ENCODE data around the gene METRN.

METRN gene

DNA sequence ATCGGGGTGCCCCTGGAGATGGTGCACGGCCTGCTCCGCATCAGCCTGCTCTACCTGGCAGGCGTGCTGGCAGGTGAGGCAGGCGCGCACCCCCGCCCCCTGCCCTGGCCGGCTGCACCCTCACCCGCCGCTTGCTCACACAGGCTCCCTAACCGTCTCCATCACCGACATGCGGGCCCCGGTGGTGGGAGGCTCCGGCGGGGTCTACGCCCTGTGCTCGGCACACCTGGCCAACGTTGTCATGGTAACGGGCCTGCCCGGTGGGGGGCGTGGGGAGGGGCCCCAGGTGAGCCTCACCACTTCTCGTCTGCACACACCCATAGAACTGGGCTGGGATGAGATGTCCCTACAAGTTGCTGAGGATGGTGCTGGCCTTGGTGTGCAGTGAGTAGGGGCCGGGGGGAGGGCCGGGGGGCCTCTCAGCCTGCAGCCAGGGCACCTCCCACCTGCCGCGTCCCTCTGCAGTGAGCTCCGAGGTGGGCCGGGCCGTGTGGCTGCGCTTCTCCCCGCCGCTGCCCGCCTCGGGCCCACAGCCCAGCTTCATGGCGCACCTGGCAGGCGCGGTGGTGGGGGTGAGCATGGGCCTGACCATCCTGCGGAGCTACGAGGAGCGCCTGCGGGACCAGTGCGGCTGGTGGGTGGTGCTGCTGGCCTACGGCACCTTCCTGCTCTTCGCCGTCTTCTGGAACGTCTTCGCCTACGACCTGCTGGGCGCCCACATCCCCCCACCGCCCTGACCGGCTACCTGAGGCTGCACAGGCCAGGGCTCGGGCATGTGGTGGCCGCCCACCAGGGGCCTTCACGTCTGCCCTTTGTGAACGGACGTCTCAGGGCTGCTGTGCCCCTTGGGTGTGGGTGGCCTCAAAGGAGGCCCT, 37.4 kb upstream of the METRN start:
- DNase-seq (ENCODE audit: low read depth) = no peak

DNA sequence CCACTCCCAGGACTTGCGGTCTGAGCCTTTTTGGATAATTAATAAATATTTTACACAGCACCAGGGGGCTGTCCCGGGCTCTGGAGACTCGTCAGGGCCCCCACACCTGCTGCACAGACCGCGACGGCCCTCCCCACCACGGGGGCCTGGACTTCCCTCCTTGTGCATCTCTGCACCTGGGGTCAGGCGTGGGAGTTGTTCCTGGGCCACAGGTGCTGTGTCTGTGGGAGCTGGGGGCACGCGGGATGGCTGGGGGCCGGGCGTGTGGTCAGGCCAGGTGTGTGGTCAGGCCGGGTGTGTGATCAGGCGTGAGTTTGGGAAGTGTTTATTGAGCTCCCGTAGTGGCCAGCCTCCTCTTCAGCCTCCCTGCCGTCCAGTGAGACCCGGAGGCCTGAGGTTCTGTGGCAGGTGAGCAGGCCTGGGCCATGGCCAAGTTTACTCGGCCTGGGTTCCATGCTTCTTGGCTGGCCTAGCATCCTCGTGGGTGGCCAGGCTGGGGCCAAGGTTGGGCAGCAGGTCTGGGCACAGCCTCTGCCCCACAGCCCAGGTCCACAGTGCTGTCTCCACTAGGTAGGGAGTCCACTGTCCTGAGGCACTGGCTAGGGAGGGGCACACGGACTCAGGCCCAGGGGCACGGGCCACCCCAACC, 36.6 kb upstream of the METRN start:
- no peak for DNase-seq (ENCODE audit: low read depth)

DNA sequence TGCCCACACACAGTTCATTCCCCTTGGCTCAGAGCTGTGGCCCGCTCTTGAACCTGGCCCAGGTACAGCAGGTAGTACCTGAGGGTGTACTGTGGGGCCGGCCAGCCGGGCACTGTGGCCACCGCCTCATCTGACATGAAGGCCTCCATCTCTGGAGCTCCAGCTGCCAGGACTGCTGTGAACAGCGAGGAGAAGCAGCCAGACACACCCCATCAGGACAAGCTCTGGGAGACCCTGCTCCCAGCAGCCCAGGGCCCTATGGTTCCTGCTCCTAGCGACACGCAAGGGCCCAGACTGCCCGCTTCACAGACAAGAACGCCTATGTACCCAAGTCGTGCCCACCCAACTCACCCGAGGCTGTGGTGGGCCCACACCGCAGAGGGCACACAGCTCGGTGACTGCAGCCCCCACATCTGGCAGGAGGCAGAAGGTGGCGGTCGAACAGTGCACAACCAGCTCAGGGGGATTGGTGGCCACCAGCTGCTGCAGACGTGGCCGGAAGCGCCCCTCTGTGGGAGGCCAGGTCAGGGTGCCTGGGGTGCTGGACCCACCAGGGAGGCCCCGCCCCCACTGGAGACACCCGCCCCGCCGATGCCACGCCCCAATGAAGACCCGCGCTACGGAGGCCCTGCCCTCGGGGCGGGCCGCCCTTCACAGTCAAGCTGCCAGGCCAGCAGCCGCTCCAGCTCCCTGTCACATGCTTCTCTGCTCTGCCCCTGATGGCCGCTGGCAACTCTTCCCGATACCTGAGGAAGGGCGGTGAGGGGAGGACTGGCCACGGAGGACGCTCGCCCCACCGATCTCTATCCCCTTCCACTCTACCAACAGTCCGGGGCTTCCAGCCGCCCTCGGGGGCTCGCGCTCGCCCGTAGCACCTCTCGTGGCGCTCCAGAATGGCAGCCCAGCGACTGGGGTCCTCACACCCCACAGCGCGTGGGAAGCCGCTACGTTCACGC, 35.8 kb upstream of the METRN start:
- peak; percentile 35 for DNase-seq (ENCODE audit: low read depth)

DNA sequence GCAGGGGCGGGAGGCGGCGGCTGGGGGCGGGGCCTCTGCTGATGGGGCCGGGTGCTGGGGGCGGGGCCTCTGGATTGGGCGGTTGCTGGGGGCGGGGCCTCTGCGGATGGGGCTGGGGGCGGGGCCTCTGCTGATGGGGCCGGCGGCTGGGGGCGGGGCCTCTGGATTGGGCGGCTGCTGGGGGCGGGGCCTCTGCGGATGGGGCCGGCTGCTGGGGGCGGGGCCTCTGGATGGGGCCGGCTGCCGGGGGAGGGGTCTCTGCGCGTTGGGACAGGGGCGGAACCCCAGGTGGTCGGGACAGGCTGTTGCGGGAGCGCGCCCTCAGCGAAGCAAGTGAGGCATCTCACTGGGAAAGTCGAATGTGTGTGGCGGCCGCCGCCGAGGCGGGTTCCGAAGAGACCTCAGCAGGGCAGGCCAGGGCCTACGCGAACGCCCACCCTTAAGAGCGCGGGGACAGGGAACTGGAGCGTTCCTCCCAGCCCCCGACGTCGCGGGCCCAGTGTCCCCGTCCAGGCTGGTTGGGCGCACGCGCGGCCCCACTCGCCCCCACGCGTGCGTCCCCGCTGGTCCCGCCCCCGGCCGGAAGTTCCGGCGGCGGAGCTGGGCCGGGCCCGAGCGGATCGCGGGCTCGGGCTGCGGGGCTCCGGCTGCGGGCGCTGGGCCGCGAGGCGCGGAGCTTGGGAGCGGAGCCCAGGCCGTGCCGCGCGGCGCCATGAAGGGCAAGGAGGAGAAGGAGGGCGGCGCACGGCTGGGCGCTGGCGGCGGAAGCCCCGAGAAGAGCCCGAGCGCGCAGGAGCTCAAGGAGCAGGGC, 34.9 kb upstream of the METRN start, which contains the start of gene STUB1:
STUB1 (plus strand) TSS at position 597 of the 811 bp plus-strand sequence; CDS start at position 713, 116 bp downstream.
- peak; percentile 82 for DNase-seq (ENCODE audit: low read depth)

DNA sequence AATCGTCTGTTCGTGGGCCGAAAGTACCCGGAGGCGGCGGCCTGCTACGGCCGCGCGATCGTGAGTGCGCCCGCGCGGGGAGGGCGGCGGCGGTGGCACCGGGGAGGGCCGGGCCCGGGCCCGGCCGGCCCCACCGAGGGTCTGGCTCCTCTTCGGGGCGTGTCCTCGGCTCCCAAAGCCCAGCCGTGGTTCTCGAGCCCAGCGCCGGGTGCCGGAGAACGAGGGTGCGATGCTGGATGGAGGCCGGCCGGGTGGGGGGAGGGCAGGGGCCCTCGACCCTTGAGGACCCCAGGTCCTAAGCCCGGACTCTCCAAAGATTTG, 34.3 kb upstream of the METRN start:
- DNase-seq (ENCODE audit: low read depth) = no peak

DNA sequence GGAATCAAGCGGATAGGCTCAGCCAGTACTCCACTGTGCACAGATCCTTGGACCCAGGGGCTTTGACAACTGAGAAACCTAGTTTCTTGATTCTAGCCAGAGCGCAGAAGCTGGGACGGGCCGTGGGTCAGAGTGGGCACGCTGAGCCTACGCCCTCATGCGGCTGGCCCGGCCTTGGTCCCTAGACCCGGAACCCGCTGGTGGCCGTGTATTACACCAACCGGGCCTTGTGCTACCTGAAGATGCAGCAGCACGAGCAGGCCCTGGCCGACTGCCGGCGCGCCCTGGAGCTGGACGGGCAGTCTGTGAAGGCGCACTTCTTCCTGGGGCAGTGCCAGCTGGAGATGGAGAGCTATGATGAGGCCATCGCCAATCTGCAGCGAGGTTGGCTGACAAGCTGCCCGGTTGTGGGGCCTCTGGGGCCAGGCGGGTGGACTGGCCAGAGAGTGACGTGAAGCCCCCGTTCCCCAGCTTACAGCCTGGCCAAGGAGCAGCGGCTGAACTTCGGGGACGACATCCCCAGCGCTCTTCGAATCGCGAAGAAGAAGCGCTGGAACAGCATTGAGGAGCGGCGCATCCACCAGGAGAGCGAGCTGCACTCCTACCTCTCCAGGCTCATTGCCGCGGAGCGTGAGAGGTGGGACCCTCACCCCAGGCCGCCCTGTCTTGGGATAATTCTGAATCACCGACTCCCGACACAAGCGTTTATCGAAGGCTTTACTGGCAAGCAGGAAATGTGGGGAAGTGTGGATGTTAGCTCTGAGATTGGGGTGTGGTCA, 33.8 kb upstream of the METRN start:
- DNase-seq (ENCODE audit: low read depth) = no peak

DNA sequence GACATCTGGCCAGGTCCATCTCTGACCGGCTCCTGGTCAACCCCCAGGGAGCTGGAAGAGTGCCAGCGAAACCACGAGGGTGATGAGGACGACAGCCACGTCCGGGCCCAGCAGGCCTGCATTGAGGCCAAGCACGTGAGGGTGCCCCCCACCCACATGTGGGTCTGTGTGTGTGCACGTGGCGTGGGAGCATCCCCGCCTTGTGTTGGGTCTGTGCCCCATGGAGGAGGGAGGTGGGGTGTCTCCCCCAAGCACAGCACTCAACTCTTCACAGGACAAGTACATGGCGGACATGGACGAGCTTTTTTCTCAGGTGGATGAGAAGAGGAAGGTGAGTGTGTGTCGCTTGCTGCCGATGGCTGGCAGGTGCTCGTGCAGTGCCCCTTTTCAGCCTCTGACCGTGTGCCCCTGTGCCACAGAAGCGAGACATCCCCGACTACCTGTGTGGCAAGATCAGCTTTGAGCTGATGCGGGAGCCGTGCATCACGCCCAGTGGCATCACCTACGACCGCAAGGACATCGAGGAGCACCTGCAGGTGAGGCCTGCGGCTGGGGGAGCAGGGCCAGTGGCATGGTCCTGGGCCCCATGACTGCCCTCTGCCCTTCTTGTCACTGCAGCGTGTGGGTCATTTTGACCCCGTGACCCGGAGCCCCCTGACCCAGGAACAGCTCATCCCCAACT, 33.0 kb upstream of the METRN start:
- DNase-seq (ENCODE audit: low read depth) = no peak

DNA sequence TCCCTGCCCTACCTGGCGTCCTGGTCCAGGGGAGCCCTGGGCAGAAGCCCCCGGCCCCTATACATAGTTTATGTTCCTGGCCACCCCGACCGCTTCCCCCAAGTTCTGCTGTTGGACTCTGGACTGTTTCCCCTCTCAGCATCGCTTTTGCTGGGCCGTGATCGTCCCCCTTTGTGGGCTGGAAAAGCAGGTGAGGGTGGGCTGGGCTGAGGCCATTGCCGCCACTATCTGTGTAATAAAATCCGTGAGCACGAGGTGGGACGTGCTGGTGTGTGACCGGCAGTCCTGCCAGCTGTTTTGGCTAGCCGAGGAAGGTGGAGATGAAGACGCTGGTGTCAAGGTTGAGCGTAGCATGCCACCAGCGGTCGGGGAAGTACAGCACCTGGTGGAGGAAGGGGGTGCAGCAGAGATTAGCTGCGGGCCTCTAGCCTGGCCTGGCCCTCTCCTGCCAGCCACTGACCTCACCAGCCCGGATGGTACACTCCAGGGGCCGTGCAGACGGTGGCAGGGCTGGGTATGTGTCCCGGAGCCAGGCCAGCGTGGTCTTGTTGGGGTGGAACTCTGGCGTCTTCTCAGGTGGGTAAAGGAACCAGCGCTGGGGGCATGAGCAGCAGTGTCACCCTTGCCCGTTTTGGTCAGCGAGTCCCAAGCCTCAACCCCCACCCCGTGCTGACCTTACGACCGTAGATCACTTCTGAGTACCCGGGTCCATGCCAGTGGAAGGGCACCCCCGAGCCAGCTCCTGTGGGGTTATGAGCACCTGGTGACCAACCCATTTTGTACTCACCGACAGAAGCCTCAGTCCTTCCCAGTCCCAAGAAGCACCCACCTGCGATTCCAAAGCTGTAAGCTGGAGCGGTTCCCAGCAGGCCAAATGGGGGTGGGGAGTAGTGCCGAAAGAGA, 32.2 kb upstream of the METRN start:
- DNase-seq (ENCODE audit: low read depth) = no peak

DNA sequence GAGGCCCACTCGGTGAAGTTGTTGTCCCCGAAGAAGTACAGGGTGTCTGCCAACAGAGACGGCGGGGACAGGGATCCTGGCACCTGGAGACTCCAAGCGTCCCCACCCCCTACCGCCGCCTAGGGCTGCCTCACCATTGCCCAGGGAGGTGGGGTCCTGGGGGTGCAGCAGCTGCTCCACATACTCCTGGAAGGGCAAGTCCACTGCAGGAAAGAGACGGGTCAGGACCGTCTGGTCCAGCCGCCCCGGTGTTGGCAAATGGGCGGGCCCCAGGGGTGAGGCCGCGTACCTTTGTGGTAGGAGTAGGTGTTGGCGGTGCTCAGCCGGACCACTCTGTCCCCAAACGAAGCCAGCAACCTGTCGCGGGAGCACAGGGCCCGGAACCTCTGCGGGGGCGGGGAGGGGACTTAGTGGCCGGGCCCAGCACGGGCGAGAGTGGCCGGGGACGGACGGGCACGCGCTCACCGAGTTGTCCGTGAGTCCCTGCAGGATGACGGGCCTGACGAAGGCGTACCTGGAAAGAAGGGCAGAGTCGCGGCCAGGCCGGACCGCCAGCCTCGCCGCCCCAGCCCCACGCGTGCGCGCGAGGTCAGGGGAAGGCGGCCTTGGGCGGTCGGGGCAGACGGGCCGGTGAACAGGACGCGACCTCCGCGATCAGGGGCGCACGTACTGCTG, 31.4 kb upstream of the METRN start:
- no peak for DNase-seq (ENCODE audit: low read depth)

DNA sequence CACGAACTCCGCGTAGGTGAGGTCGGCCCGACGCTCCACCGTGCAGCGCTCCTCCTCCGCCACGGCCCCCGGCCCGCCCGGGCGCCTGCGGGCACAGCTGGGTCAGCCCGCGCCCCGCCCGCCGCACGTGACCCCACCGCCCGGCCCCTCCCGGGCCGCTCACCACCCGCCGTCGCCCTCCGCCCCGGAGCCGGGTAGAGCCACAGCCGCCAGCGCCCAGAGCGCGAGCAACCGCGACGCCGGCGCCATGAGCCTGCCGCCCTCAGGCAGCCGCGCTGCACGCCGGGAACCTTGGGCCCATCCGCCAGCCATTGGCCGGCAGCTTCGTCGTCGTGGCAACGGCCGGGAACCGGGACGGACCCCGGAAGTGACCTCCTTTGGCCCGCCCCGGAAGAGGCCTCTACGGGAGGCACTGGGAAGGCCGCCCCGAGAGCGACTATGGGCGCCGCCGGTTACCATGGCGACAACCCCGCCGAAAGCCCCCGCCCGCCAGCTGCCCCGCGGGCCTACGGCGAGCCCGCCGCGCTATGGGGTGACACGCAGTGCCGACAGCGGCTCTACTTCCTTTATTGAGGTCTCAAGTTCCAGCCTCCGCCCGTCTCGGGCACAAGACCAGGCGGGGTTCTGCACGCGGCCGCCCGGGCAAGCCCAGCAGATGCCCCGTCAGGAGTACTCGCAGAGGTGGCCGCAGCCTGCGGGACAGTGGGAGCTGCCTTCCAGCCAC, 30.7 kb upstream of the METRN start, which contains the start of gene JMJD8:
JMJD8 (minus strand) TSS at position 264 of the 724 bp plus-strand sequence; CDS start at position 249, 15 bp downstream.
- peak; percentile 95 for DNase-seq (ENCODE audit: low read depth)

DNA sequence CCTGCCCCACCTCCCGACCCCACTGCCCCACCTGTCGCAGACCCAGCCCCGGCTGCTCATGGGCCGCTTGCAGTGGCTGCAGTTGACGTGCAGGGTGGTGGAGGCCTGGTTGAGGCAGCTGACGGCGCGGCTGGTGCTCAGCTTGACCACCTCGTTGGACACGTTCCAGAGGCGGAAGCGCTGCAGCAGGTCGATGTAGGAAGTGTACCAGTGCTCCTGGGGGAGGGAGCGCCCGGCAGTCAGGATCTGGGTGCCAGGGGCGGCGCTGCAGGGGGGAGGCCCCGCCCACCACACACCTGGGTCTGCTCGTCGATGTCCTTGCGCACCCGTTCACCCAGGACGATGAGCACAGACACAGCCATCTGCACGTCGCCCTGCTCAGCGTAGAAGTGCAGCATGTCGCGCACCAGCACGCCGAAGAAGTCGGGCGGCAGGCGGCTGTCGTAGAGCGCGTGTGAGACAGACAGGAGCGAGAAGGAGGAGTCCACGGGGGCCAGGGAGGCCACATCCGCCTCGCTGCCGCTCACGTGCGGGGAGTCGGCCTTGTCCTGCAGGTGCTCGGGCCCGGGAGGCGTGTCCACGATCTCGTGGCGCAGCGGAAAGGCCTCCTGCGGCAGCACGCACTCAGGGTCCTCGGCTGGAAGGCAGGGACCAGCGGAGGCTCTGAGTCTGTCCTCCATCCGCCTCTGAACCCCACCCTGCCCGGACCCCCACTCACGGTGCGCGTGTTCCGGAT, 29.8 kb upstream of the METRN start:
- no peak for DNase-seq (ENCODE audit: low read depth)

DNA sequence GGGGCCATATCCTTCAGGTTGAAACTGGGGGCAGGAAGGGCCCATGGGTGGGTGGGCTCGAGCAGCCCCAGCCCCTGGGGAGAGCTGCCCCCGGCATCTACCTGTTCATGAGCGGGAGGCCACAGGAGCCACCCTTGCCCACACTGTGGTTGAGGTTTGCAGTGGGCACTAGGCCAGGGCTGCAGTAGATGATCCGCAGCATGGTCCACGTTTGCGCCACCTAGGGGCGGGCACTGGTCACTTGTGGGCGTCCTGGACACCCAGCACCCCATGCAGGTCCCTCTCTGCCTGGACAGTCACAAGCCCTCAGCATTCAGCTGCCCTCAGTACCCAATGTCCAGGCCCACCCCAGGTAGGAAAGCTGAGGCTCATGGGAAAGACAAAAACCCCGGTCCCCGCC, 29.0 kb upstream of the METRN start:
- DNase-seq (ENCODE audit: low read depth) = no peak

DNA sequence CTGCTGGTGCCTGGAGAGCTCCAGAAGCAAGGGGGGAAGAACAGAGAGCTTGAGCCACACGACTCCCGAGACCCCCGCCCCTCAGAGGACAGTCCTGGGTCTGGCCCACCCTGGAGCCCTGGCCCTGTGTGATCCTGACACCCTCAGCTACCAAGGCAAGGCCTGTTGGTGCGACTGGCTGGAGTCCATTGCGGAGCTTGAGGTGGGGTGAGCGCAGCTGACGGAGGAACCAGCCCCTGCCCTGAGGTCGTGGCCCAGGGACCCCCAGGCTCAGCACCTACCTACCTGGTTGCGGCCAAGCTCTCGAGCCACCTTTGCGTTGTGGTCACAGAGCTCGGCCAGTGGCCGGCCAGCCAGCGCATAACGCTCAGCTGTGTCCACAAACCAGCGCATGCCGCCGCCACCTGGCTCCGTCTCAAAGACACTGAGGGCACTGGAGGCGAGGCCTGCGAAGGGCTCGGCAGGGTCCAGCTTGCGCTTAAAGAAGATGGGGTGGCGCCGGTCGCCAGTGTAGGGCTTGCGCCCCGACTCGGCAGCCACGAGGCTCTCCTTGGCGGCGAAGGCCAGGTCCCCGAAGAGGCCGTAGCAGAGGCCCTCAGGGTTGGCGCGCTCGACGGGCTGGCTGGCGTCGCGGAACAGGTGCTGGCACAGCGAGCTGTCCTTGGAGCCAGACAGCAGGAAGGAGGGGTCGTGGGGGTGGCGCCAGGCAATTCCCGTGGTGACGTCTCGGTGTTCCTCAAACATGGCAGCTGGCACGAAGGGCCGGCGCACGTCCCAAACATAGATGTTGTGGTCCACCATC, 28.3 kb upstream of the METRN start:
- no peak for DNase-seq (ENCODE audit: low read depth)

DNA sequence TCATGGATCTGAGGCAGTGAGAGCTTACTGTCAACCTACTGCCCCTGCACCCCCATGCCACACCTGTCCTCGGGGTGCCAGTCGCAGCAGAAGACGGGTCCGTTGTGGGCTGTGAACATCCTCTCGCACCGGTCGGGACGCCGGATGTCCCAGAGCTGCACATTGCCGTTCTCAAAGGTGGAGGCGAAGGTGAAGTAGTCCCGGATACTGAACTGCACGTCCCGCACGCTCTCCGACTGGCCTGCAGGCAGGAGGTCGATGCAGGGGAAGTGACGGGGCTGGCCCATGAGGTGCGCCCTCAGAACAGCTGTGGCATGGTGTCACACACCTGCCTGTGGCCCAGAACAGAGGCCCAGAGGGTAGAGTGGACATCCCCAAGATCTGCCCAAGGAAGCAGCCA, 27.4 kb upstream of the METRN start:
- no peak for DNase-seq (ENCODE audit: low read depth)

DNA sequence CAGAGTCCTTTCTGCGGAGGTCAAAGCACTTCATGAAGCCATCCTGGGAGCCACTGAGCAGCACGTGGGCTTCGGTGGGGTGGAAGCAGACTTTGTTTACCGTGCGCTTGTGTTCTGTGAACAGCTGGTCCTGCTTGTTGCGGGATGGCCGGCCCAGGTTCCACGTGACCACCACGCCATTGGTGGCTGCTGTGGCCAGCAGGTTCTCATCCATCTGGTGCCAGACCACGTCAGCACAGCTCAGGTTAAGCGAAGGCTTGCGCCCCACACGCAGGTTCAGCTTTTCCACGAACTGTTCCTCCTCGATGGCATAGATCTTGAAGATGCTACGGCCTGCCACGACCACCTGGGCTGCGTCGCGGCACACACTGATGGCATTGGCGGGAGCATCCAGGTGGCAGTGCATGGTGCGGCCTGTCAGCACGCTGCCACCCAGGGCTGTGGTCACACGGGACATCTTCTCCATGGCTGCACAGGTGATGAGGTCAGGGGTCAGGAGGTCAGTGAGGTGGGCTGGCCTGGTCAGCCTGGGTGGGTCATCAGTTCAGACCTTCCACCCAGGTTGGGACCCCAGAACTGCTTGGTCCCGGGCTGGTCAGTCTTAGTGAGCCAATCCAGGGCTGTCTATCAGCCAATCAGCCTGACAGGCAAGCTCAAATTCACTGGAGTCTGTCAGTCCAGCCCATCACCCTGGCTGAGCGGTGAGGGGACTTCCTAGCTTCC, 25.6 kb upstream of the METRN start:
- no peak for DNase-seq (ENCODE audit: low read depth)

Data from activated T-helper 9 cell treated with anti-CD3 and anti-CD28 coated beads, Interleukin-2, amount 50 U/mL, for 16 hours (primary cell).